SKM-1 treated with dmso at 0.1 percent for 144 hours (cell line): ENCODE results near the gene DNAH14.
"Not testable (repeated sequence)": the region's sequence is repeated elsewhere in the genome, so short reads cannot be mapped to it uniquely, and the experiment has no call there.

Experiments
- DNase-seq: peaks from one replicate; lab custom pipeline; 2025; ENCODE audit not compliant: unreplicated experiment; lab: John Stamatoyannopoulos, UW

DNAH14 gene

GRCh38 chr1:224920930-224921329 lies 8.5 kb upstream of the DNAH14 start:
- no peak for DNase-seq

- no peak for DNase-seq
Observed at GRCh38 chr1:224921354-224921753, 8.1 kb upstream of the DNAH14 start.

GRCh38 chr1:224922404-224923164 lies 6.9 kb upstream of the DNAH14 start:
- peak; percentile 64 for DNase-seq

GRCh38 chr1:224923726-224924125 lies 5.7 kb upstream of the DNAH14 start:
- no peak for DNase-seq

GRCh38 chr1:224927631-224928030 lies 1.8 kb upstream of the DNAH14 start:
- not testable (repeated sequence) for DNase-seq

GRCh38 chr1:224928906-224929305 lies 569 bp upstream of the DNAH14 start:
- no peak for DNase-seq

- DNase-seq = no peak
Observed at GRCh38 chr1:224931605-224932004, 2.1 kb downstream of the DNAH14 start.

GRCh38 chr1:224932607-224933249 lies 3.3 kb downstream of the DNAH14 start:
- no peak for DNase-seq

- no peak for DNase-seq
Observed at GRCh38 chr1:224933584-224933983, 4.1 kb downstream of the DNAH14 start.

GRCh38 chr1:224938652-224939051 lies 9.2 kb downstream of the DNAH14 start:
- no peak for DNase-seq

GRCh38 chr1:224939844-224940425 lies 10.5 kb downstream of the DNAH14 start:
- DNase-seq = no peak

- DNase-seq = not testable (repeated sequence)
Observed at GRCh38 chr1:224940735-224941134, 11.3 kb downstream of the DNAH14 start.

- not testable (repeated sequence) for DNase-seq
Observed at GRCh38 chr1:224945651-224946348, 16.3 kb downstream of the DNAH14 start.

GRCh38 chr1:224946349-224946691 lies 16.8 kb downstream of the DNAH14 start:
- DNase-seq = not testable (repeated sequence)

GRCh38 chr1:224957696-224958095 lies 28.2 kb downstream of the DNAH14 start:
- DNase-seq = no peak

GRCh38 chr1:224958490-224958889 lies 29.0 kb downstream of the DNAH14 start:
- no peak for DNase-seq

- DNase-seq = no peak
Observed at GRCh38 chr1:224959115-224959514, 29.6 kb downstream of the DNAH14 start.

GRCh38 chr1:224959656-224960055 lies 30.2 kb downstream of the DNAH14 start:
- no peak for DNase-seq

GRCh38 chr1:224980181-224980580 lies 50.7 kb downstream of the DNAH14 start:
- DNase-seq = no peak

GRCh38 chr1:224981922-224982354 lies 52.5 kb downstream of the DNAH14 start:
- DNase-seq = not testable (repeated sequence)

- DNase-seq = no peak
Observed at GRCh38 chr1:224988042-224988441, 58.6 kb downstream of the DNAH14 start.

GRCh38 chr1:224989615-224990014 lies 60.1 kb downstream of the DNAH14 start:
- no peak for DNase-seq
